Putamen (tissue), 1 donor: ENCODE measurements around the gene CAPS.

Experiments used
- DNase-seq: peaks from one replicate; pipeline ENCODE4 v3.0.0-alpha.2; 2016; ENCODE audit warnings: low spot score

Gene CAPS

DNA sequence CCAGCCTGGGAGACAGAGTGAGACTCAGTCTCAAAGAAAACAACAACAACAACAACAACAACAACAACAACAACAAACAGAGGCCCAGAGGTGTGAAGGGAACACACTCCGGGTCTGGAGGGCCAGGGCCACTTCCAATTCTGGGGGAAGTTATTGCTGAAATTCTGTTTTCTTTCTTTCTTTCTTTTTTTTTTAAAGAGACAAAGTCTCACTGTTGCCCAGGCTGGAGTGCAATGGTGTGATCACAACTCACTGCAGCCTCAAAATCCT, 3.5 kb upstream of the CAPS start:
- no peak for DNase-seq

DNA sequence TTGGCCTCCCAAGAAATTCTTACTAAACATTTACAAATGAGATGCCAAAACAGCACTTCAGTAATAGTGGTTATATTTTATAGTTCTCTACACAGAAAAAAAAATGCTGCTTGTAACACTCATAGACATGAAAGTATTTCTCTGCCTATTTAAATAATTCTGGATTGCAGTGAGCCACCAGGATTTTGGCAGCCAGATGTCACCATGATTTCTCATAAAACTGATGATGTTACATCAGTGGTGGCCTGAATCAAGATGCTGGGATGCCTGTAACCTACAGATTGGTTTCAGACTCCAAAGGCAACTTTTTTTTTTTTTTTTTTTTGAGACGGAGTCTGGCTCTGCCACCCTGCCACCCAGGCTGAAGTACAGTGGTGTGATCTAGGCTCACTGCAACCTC, 2.7 kb upstream of the CAPS start:
- no peak for DNase-seq

DNA sequence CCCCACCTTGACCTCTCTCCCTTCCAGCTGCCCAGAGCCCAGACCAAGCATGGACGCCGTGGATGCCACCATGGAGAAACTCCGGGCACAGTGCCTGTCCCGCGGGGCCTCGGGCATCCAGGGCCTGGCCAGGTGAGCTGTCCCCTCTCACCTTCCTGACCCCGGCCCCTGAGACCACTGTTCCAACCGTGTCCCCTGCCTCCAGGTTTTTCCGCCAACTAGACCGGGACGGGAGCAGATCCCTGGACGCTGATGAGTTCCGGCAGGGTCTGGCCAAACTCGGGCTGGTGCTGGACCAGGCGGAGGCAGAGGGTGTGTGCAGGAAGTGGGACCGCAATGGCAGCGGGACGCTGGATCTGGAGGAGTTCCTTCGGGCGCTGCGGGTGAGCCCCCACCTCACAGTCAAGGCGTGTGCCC, 312 bp downstream of the CAPS start:
- no peak for DNase-seq

DNA sequence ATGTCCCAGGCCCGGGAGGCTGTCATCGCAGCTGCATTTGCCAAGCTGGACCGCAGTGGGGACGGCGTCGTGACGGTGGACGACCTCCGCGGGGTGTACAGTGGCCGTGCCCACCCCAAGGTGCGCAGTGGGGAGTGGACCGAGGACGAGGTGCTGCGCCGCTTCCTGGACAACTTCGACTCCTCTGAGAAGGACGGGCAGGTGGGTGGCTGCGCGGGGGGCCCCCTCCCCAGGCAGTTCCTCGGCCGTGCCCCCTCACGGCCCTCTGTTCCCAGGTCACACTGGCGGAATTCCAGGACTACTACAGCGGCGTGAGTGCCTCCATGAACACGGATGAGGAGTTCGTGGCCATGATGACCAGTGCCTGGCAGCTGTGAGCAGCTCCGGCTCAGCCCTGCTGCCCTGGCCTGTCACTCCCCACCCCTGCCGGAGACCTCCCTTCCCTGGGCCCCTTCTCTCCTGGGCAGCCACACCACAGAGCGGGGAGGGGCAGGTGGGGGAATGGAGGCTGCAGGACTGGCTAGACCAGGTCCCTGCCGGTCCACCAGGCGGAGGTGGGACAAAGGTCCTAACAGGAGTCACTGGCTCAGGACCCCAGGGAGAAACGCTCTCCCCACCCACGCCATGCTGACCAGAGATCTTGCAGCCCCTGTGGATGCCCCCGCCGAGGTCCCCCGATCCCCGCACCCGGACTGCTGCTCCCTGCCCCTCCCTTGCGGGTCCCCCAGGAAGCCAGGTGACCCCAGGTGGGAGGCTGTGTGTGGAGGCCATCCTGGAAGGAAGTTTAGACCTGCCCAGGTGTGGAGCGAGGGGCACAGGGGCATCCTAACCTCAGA, 1.1 kb downstream of the CAPS start:
- no peak for DNase-seq

DNA sequence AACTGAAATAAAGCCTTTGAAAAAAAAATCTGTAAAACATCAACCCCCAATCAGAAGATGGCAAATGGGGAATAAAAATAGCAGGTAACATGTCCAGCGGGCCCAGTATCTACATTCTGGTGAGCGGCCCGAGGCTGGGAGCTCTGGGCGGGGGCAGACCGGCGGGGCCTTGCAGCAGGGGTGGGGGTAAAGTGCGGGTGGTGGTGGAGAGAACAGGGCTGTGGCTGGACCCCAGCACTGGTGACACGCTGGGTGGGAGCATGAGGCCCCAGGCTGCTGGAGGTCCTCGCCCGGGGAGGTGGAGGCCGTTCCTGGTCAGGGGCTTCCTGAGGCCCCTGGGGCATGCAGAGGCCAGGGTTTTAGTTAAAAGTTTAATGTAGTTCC, 1.7 kb downstream of the CAPS start:
- no peak for DNase-seq

DNA sequence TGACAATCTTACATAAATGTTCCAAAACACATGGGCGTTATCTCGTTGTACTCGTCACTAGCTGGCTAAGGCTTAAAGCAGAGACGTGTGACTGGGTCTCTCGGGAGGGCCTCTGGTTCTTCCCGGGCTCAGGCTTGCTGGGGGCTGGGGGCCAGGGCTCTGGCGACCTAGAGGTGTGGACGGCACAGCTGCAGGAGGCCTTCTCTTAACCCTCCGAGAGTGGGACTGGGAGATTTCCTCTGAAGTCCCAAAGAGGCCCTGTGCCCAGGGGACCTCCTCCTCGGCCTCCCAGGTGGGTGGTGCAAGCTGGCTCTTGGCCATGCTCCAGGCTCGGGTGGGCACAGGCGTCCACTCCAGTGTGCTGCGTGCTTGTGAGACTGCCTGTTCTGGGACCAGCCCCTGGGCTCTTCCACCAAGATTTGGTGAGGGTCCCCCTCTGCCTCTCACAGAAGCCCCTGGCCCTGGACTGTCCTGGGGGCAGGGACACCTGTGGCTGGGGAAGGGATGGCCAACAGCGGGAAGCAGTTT, 2.2 kb downstream of the CAPS start:
- no peak for DNase-seq

DNA sequence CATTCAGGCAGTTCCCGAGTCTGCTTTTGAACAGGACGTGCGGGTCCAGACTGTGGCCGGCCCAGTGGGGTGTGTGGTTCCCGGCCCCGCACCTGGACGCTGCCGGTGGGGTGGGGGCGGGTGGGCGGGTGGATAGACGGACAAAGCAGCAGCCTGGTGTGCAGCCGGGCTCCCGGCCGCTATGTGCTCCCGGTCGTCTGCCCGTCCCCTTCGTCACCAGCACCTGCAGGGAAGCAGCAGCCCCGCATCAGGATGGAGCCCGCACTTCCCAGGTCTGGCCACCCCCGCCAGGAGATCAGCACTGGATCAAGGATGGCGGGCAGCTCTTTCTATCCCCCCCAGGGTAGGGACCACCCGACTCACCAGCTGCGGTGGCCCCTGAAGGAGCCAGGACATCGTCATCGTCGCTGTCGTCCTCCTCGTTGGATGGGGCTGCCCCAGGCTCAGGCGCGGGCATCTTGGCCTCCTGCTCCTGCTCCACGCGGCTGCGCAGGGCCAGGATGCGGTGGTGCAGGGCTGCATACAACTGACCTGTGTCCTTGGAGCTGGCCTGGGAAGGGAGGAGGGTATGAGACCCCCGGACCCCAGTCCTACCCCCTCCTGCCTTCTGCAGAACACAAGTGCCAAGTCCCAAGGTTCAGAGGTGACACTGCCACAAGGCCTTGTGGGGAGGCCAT, 3.5 kb downstream of the CAPS start:
- no peak for DNase-seq

DNA sequence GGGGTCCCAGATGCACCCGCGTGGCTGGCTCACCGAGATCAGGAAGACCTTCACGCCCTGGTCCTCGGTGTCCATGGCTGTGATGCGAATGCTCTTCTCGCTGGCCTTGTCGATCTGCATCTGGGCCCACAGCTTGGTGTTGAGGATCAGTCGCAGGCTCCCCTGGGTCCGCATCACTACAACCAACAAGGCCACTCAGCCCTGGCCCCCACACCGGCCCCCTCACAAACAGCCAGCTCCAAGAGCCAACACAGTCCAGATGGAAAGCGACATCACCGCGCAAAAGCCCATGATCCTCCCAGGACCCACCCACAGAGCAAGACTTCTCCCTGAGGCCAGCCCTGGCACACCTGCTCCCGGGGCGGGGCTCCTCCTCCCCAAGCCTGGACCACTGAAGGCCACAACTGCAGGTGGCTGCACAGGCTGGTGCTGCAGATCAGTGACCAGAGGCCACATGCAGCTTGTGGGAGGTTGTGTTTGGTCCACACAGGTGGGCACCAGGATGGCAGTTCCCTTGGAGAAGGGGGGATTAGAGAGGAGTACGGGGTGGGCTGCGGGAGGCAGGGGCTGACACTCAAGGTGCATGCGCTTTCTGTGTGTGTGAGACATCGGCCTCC, 4.5 kb downstream of the CAPS start:
- no peak for DNase-seq

DNA sequence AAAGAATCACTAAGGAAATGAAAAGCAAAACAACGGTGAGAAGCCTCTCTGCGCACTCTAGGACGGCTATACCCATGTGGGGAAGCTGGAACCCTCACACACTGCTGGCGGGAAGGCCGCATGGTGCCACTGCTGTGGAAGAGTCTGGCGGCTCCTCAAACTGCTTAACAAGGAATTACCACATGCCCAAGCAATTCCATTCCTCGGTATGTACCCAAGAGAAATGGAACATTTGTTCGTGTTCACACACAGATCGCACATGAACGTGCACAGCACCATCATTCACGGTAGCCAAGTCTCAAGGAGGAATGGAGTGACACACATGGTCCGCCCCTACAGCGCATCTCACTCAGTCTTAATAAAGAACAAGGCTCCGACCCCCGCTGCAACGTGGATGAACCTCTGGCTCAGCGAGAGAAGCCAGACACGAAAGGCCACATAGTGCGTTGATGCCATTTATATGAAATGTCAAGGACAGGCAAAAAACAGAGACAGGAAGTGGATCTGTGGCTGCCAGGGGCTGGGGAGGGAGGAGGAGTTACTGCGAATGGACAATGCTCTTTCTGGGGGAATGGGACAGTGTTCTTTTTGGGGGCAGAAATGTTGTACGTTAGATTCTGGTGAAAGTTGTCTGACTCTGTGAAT, 7.6 kb downstream of the CAPS start:
- no peak for DNase-seq

DNA sequence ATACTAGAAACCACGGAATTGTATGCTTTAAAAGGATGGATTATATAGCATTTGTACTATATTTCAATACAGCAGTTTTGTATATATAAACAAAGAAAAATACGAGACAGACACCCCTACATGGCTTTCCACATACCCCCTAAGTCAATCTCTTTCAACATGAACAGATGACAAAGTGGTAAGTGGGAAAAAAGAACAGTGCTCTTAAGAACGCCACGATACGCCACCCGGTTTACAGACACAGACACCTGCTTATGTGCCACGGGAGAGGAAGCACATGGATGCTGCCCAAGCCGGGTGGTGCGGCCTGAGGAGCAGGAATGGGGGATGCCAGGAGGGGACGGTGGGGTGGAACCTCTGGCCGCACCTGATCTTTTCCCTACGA, 8.1 kb downstream of the CAPS start:
- no peak for DNase-seq

DNA sequence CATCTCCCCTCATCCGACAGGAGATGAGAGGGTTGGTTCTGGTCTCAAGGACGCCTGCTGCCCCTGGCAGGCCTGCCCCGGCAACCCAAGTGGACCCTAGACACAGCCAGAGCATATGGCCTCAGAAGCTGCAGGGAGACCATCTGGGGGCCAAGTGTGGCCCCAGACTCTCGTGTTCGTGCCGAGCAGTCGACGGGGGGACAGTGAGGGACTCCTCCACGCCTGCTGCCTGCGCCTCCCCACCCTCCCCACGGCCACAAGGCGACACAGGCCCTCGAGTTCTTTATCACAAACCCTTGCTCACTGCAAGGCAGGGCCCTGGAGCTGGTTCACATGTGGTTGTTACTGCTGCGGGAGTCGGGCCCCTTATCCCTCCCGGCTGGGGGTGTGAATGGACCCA, 9.3 kb downstream of the CAPS start:
- no peak for DNase-seq

DNA sequence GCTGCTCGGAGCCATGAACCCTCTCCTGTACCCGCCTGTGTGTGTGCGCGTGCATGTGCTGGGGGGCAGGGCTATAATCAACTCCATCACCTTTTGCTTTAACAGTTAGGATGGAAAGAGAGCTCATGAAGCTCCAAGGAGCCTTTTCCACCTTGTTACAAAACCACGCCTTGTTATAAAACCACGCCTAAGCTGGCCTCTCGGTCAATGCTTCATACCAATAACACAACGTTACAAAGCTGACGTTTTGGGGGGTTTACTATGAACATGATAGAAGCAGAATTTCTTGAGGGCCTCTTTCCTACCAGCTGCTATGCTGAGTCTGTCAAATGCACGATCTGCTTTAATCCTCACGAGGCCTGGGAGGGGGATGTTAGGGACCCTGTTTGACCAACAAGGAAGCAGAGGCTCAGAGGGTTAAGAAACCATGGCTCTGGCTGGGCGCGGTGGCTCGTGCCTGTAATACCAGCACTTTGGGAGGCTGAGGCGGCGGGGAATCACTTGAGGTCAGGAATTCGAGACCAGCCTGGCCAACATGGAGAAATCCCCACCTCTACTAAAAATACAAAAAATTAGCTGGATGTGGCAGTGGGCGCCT, 11.9 kb downstream of the CAPS start:
- no peak for DNase-seq

DNA sequence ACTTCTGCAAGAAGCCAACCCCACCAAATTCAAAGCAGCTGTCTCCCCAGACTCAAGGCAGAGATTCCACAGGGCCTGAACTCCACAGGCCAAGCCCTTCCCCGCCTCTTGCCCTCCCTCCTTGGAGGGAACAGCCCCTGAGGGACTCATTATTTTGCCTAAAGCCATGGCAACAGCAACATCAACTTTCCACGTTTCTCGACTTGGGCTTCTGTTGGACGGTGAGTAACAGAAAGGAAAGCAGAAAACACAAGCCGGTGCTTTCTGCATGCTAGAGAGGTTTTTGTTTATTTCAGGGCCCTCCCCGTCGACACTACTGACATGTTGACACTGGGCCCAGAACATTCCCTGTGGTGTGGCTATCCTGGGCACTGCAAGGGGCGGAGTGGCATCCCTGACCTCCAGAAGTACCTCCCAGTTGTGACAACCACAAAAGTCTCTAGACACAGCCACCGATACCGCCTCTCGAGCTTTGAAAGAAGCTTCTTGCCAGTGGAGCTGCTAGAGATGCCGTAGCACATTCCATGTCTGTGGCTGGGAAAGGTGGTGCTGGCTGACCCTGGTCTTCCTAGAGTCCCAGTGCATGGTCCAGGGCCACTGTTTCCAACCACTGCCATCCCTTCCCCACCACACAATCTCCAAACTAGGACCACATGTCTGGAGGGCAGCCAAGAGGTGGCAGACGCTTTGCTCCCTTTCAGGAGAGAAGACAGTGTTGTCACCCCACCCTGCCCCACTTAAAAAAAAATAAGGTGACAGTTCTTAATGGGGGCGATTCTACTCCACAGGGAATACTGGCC, 12.8 kb downstream of the CAPS start:
- DNase-seq = no peak

DNA sequence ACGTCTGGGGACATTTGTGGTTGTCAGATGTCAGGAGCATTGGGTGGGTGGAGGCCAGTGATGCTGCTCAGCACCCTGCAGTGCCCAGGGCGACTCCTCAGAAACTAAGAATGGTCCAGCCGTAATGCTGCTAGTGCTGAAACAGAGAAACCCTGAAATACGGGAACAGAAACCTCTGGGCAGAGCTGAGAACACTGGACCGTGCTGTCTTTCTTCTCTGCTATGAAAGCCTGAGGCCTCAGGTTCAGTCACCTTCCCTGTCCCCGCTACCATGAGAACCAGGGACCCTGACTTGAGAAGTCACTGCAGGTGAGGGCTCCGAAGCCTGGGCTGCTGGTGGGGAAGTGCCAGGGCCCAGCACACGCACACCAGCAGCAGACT, 13.4 kb downstream of the CAPS start:
- no peak for DNase-seq

DNA sequence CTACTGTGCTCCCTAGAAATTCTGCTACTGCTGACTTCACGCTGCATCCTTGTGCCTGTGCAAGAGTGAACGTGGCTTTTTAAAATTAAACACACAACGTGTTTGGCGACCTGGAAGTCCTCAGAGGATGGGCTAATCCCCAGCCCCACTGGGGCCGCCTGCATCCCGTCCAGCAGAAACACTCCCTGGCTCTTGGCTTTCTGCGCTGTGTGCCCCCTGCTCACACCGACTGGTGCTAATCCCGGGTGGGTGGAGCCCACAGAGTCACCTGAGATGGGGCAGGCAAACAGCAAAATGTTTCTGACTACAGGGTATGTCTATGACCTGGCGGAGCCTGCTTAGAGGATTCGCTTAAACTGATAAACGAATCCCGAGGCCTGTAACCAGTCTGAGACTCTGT, 15.1 kb downstream of the CAPS start:
- DNase-seq = no peak

DNA sequence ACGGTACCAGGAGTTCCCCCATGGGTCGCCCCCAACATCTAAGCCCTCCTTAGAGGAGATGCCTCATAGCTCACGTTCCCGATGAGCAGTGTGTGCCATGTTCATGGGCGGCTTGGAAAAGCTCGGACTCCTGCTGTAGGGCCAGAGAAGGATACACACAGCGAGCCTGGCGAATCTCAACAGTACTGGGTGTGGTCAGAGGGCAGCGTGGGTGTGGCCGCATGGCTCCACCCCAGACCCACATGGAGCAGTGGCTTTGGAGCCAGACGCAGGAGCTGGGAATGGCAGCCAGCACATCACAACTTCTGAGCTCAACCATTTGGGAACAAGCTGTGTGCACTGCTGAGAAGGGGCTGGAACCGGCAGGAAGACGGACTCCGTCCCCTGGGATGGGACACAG, 15.6 kb downstream of the CAPS start:
- DNase-seq = no peak

DNA sequence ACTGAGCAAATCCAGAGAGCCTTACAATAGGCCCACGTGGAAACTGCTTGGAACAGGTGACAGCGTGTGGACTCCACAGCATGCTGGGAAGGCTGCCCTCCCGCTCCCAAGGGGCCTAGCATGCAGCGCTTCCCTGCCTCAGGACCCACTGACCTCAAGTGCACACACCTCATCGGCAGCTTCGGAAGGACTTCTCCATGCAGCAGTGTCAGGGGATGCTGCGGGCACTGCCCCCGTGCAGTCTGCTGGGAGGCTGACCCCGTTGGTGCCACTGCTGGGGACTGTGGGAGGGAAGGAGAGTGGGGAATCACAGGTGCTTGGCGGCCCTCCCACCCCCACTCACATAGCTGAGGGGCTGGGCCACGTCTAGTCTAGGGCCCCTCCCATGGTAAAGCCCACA, 17.2 kb downstream of the CAPS start:
- no peak for DNase-seq

DNA sequence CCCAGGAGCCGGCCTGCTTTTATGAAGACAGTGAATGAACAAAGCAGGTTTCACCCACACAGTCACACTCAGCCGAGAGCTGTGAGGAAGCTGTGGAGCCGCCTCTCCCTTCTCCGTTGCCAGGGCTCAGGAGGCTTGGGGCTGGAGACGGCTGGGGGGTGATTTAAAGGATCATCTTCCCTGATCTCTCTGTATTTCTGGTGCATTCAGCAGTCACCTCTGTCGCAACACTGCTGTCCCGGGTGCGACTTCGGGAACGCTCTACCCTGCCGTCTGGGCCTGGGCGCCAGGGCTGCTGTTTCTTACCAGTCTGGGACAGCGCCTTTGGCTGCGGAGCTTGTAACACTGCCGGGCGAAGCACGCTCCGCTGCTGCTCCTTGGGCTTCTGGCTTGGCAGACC, 18.1 kb downstream of the CAPS start:
- no peak for DNase-seq

DNA sequence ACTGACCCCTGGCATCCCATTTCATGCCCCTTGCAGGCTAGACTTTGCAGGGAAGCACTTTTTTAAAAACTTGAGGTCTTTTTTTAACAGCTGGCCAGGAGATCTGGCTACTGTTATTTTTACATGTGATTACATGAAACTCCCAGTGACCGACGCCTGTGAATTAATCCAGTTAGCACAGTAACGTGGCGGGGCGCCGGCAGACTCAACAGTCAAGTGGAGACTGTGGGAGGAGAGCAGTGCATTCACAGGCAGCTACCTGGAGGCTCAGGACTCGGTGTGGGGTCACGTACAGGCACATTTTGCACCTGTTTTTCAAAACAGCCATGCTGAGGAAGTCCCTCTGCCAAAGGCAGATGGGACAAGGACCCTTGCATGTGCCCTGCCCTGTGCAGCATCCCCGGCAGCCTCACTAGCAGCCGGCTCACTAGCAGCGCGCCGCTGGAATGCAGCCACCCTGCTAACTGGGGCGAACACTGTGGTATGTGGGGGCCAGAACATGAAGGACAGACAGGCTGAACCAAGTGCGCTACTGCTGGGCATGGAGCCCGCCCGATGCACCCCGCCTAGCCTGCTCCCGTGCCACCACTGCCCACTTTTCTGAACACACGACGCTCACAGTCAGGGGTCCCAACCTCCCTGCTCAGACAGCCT, 18.7 kb downstream of the CAPS start:
- DNase-seq = no peak

DNA sequence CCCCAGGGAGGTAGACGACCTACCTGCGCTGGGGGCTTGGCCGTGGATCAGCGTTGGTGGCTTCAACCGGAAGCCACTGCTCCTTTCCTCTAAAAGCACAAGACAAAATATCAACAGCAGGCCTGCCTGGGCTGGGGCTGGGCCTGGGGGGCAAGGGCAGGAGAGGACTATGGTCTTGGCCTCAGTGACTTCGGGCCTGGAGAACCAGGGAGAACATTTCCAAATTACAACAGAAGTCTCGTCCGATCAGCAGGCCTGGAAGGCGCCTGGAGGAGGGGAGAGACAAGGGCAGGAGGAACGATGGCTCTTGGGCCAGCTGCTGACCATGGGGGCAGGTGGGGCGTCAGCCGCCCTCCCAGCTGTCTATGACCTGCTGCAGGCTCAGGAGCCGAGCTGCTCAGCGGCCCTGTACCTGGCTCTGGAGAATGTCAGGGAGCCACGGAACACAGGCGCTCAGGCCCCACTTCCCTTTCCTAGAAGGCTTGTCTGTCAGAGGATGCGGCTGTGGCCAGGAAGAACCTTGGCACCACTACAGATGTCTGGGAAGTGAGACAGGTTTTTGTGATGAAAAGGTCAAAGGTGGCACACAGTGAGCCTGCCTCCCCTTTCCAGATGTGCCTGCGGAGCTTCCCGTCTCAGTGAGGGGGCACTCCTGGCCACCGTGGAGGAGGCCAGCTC, 19.5 kb downstream of the CAPS start:
- no peak for DNase-seq

DNA sequence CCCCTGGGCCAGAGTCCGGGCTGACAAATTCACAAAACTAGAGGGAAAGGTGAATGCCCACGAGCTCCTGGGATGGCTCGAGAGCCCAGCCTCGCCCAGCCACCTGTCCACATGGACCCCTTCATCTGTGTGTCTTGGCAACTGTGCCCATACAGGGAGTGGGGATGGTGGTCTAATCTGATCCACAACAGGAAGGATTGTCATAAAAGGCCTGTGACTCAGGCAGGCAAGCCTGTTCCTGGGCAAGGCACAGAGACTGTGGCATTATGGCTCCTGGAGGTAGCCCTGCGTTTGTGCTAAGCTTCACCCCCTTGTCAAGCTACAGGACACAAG, 20.0 kb downstream of the CAPS start:
- DNase-seq = no peak
